BJ (cell line): Measurements from ENCODE around the gene SSBP4. TPM values are rescaled to one million over a fixed set of nuclear protein-coding genes. Genes with fewer than 3 reads are reported as not detected.
A peak's percentile ranks its signal among the peaks of the same experiment; 100 is the strongest.

ENCODE experiments used
- CTCF ChIA-PET: fragments of 350-600 bp; formaldehyde crosslinking; extraction: SDS; loops from one replicate; lab custom pipeline; 2021; ENCODE audit warnings: antibody characterized with exemption, inconsistent platforms; lab: Yijun Ruan, JAX
- POLR2A ChIA-PET: fragments of 300-600 bp; sonication (Branson Sonifier 250); formaldehyde crosslinking; extraction: SDS; loops from one replicate; lab custom pipeline; 2021; ENCODE audit warnings: antibody characterized with exemption; lab: Charles Lee
- DNase-seq: peaks from one replicate; pipeline ENCODE4 v3.0.0-alpha.2; 2011; ENCODE audit warnings: low read depth
- H3K27me3 ChIP-seq: 2 replicates; pipeline ENCODE4 v1.6.0; 2011; ENCODE audit warnings: low read length; ENCODE audit not compliant: control insufficient read depth, insufficient read depth
- H3K36me3 ChIP-seq: 2 replicates; pipeline ENCODE4 v1.5.1; 2011; ENCODE audit warnings: low read length; ENCODE audit not compliant: control insufficient read depth, insufficient read depth
- H3K4me3 ChIP-seq: 2 replicates; pipeline ENCODE4 v1.5.1; 2011; ENCODE audit warnings: low read depth, mild to moderate bottlenecking, control low read depth, low read length
- polyA plus RNA-seq: library from polyadenylated mRNA; depleted of rRNA; stranded (reverse); fragments of >200 nt; gene quantifications from 2 replicates; pipeline ENCODE4 v1.2.3, GENCODE V29; 2011
- TF ChIP-seq, protein P1 (sequence below): IDR thresholded peaks from 2 replicates; pipeline ENCODE4 v1.5.1; 2011; ENCODE audit warnings: low read depth, mild to moderate bottlenecking, control low read depth, inconsistent platforms, low read length, moderate library complexity; ENCODE audit not compliant: insufficient read depth

Gene SSBP4
- polyA plus RNA-seq, 1 experiment: 24.1 TPM

DNA sequence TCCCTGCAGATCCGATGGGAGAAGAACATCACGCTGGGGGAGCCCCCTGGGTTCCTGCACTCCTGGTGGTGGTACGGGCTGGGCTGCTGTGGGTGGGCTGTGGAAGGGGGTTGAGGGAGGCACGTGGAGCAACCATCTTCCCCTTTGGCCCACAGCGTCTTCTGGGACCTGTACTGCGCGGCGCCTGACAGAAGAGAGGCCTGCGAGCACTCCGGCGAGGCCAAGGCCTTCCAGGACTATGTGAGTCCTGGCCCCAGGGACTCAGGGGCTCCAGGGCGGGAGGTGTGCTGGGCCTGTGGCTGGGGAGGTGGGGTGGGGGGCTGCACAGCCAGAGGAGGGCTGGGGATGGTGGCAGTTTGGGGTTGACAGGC is 8.5 kb downstream of the SSBP4 start:
- H3K36me3 ChIP-seq: peaks cover 13% of the 10 kb centered on the region
- TF ChIP-seq, protein P1, sequence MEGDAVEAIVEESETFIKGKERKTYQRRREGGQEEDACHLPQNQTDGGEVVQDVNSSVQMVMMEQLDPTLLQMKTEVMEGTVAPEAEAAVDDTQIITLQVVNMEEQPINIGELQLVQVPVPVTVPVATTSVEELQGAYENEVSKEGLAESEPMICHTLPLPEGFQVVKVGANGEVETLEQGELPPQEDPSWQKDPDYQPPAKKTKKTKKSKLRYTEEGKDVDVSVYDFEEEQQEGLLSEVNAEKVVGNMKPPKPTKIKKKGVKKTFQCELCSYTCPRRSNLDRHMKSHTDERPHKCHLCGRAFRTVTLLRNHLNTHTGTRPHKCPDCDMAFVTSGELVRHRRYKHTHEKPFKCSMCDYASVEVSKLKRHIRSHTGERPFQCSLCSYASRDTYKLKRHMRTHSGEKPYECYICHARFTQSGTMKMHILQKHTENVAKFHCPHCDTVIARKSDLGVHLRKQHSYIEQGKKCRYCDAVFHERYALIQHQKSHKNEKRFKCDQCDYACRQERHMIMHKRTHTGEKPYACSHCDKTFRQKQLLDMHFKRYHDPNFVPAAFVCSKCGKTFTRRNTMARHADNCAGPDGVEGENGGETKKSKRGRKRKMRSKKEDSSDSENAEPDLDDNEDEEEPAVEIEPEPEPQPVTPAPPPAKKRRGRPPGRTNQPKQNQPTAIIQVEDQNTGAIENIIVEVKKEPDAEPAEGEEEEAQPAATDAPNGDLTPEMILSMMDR: no peak
- CTCF ChIA-PET: interaction anchor here (1.1 to 1.9 kb wide), 2 partner anchors 9 to 11 kb away, joined by 3 to 4 read pairs; partner anchors contain the start of gene SSBP4
- no peaks in the 10 kb centered on the region for H3K27me3 ChIP-seq
- no peak overlapping the region for H3K4me3 ChIP-seq
- POLR2A ChIA-PET: no interaction called here
- no peak for DNase-seq

DNA sequence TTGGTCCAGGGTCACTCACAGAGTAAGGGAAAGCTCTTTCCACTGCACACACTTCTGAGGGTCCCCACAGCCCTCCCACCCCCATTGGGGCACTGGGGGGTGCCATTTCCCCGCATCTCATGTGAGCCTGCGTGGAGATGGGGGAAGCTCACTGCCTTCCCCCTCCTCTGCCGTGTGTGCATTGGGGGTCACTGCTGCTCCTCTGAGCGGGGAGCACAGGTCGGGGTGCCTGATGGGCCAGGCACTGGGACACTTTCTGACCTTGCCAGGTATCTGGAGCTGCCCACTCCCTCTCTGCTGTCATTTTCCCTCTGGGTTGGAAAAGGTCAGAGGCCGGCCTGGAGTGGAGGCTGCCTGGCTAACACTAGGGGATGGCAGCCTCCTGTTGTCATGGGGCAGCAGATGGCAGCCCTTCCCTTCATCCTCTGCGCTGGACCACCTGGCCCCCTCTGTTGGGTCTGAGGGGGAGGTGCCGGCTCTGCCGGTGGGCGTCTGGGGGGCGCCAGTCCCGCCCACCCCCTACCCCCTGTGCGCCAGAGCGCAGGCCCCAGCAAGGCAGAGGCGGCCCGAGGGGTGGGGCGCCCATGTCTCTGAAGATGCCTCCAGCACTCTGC is 9.1 kb downstream of the SSBP4 start:
- DNase-seq: no peak
- TF ChIP-seq, protein P1: no peak
- POLR2A ChIA-PET: interaction anchor here (0.6 kb wide), 1 partner anchor 29 kb away, joined by 6 read pairs; no protein-coding TSS in a partner anchor
- H3K4me3 ChIP-seq: no peak overlapping the region
- no peaks in the 10 kb centered on the region for H3K27me3 ChIP-seq
- CTCF ChIA-PET: interaction anchor here (1.1 to 1.9 kb wide), 3 partner anchors 10 to 41 kb away, joined by 3 to 4 read pairs (median 3); partner anchors contain the start of gene SSBP4
- H3K36me3 ChIP-seq: peaks cover 15% of the 10 kb centered on the region

DNA sequence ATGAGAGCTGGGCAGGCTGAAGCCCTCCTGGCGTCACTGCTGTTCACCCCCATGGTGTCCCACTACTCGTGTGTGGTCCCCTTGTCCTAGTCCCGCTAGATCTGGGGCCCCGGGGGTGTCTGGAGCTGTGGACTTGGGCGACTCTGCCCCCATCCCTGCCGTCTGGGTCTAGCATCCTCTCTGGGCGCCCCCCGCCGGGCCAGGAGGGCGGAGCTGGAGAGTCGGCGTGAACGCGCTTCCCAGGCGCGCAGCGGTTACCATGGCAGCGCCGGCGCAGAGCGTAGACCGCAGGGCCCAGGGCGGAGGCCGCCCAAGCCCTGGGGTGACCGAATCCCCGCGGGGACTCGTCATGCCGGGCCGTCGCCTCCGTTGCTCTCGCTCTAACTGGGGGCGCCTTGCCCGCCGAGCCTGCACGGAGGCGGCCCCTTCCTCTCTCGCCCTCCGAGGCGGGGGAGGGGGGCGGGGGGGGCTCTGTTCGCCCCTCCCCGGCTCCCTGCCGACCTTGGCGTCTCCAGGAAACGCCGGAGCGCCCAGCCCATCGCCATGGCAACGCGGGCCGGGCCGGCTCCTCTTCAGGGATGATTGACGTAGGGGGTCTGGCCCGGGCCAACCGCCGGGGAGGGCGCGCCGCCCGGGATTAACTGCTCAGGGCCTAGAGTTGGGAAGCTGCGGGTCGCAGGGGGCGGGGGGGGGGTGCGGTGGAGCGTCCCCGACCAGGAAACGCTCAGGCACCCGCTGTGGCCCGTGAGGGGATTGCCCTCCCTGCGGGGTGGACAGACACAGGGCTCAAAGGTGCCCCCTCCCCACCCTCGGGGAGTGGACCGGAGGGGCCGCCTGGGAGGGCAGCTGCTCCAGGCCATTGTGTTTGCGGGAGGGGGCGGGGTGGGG is 9.8 kb downstream of the SSBP4 start:
- Histone ChIP-seq H3K4me3 (peak overlapping the region; percentile 39), H3K36me3 (peaks cover 15% of the 10 kb centered on the region), H3K27me3 (no peaks in the 10 kb centered on the region)
- TF ChIP-seq, protein P1: no peak
- ChIA-PET POLR2A (interaction anchor here (0.6 kb wide), 1 partner anchor 28 kb away, joined by 6 read pairs; no protein-coding TSS in a partner anchor), CTCF (interaction anchor here (0.6 to 1.9 kb wide), 4 partner anchors 10 to 161 kb away, joined by 3 to 4 read pairs (median 3); partner anchors contain the start of gene SSBP4)
- no peak for DNase-seq

DNA sequence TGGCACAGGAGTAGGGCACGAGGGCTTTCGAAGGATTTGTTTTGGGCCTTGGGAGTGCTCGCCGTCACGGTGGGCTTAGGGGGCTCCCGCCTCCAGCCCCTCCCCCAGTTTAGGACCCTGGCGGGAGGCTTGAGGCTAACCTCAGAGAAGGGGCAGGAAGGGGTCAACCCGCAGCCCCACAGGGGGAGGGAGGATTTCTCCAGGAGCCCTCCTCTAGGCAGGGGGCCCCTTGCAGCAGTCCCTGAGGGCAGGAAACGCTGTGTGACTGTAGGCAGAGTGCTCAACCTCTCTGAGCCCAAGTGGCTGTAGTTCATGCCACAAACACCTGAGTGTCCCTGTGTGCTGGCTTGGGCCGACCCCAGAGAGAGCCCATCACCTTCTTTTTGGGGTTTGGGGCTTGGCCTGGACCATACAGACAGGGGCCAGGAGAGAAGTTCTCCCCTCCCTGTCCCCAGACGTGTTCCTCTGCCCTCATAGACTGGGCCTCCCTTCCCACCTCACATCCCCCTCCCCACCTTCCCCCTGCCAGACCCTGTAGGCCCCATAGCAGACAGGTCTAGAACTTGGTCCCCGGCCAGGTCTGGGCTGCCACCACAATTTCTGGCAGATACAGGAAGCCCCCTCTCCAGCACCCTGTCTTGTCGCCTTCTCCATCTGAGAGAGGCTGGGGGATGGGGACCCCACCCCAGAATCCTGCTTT is 10.7 kb downstream of the SSBP4 start:
- ChIA-PET CTCF (no interaction called here), POLR2A (no interaction called here)
- Histone ChIP-seq H3K4me3 (no peak overlapping the region), H3K36me3 (peaks cover 17% of the 10 kb centered on the region), H3K27me3 (no peaks in the 10 kb centered on the region)
- TF ChIP-seq, protein P1: no peak
- DNase-seq: no peak
